NCI-H2107 treated with DMSO at 0.1 percent for 48 hours (cell line): ENCODE results near the gene TTI1.

Experiments used
- DNase-seq: peaks from one replicate; lab custom pipeline; 2025; ENCODE audit not compliant: unreplicated experiment; lab: John Stamatoyannopoulos, UW

The TTI1 gene

DNA sequence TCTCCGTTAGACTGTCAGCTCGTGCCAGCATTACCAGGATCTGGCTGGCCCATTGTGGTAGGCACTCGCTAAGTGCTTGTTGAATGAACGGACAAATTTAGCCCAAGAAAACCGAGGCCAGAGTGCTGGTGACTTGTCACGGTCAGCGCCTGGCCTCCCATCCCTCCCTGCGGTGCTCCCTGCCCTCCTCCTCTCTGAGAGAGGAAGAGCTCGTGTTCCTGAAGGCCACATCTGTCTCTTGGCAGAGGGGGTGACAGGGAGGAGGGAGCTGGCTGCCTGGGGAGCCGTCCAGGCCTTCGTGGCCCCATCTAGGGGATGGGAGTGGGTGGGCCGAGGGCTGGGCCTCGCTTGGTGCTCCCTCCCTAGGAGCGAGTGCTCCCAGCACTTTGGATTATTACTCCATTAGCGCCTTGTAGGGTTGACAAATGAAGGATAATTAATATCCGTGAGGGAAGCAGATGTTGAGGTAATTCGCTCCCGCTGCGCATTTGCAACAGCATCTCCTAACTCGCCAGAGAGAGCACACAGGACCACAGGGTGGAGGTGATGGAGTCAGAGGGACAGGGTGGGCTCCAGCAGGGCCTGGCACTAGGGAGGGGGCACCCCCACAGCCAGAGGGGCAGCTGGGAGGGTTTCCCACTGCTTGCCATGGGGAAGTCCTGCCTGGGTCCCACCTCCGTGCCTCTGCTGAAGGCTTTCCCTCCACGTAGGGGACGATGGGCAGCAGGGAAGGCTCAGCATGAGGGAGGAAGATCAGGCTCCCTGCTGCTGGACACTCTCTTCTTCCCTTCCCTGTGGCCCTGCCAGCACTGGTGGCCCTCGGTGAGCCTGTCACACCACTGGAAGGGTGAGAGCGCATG, 93.3 kb downstream of the TTI1 start:
- no peak for DNase-seq

DNA sequence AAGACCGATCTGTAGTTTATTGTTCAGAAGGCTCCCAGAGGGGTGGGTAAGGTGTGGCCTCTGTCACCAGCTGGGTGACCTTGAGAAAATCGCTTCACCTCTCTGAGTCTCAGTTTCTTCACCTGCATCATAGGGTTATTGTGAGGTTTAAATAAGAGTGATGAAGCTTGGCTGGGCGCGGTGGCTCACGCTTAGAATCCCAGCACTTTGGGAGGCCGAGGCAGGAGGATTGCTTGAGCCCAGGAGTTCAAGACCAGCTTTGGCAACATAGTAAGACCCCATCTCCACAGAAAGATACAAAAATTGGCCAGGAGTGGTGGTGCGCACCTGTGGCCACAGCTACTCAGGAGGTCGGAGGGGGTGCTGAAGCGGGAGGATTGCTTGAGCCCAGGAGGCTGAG, 94.3 kb downstream of the TTI1 start:
- no peak for DNase-seq

DNA sequence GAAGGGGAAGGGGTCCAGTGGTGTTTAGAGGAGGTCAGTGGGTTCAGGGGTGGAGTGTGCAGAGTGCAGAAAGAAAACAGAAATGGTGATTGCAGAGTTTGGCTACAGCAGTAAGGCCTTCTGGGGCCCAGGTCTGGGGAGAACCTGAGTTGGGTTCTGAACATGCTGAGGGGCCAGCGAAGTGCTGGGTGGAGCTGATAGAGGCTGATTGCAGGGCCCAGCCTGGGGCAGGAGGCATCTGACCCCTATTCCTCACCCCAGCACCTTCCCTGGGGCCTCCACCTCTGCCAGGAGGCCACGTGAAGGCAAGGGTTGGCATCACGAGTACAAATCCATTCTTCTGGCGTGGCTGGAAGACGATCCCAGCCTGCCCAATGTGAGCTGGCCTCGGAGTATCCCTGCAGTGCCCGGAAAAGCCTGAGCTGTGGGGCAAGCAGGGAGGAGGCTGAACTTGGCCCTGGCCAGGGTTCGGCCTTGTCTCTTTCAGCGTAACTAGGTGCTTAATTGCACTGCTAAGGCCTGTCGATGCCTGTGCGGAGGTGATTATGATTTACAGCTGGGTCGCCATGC, 95.0 kb downstream of the TTI1 start:
- DNase-seq, result no peak

DNA sequence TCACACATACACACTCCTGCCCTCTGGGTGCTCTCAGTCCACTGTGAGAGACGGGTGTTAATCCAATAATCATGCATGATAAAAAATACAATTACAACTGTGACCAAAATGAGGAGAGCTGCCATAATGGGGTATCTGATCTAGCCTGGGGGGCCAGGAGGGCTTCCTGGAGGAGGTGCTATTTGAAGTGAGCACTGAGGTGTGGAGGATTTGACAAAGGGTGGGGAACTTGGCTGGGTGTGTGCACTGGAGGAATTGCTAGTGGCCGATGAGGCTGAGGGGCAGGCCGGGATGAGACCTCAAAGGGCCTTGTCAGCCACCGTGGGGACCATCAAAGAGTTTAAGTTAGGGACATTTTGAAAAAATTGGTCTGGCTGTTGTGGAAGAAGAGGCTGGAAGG, 95.6 kb downstream of the TTI1 start:
- DNase-seq, result no peak

DNA sequence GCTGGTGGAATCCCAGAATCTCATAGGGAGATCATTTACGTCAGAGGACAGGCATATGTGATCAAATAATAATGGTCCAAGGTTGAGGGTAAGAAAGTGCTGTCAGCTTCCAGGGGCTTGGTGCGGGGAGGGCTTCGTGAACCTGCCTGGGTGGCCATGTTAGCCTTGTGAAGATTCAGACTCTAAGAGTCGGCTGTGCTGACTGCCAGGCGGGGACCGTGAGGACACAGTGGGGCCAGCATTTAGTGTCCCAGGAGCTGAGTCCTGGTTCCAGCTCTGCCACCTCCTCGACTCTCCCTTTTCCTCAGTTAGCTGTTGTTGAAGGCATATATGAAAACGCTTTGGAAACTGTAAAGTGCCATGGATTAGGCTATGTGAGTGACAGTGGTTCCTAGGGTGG, 96.8 kb downstream of the TTI1 start:
- DNase-seq, result no peak

DNA sequence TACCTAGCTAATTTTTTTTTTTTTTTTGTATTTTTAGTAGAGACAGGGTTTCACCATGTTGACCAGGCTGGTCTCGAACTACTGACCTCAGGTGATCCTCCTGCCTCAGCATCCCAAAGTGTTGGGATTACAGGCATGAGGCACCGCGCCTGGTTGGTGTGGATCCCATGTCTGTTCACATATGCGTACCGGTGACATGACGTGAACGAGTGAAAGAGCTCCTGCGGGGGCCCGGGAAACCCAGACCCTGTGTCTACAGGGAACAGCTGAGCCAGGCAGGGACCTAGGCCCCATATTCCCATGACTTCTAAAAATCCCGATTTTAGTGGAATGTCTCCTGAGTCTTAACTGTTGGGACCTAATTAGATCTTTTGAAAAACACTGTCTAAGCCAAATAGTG, 97.2 kb downstream of the TTI1 start:
- DNase-seq, result no peak

DNA sequence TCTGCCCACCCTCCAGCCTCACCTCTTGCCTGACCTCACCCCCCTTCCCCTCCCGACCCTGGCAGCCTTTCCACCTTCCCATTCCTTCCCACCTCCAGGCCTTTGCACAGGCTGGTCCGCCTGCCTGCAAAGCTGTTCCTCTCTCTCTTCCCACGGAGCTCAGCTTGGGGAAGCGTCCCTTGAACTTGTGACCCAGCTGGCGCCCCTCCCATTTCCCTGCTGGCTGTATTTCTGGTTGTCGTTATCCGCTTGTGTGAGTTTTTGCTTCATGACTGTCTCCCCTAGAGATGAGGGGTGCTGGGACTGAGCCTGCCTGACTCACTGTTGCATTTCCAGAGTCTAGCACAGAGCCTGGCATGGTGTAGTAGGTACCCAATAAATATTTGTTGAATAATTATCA, 97.8 kb downstream of the TTI1 start:
- DNase-seq, result no peak

DNA sequence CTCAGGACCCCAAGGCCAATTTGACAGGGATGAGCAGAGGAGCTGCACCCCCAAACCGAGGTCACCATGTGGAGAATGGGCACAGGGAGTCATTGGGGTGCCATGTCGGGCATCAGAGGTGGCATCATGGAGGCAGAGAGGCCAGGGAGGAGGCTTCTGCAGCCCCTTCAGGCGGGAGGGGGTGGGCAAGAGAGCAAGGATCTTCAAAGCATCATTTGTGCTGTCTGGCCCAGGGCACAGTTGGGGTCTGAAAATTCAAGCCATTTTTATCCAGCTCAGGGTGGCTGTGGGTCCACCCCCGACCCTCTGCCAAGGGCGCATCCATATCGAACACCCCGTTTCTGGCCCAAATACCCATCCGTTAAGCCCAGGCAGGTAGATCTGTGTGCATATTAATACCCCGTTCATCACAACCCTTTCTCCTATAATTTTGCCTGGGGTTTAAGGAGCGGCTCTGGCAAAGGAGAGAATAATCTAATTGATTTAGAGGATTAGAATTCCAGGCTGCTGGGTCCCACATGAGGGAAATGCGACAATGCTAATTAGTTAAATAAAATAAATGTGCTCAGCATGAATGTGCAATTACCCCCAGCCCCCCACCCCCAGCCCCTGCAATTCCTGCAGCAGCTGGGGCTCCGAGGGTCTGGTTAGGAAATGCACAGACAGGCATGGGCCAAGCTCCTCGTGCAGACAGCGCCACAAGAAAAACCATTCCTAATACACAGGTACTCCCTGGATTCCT, 98.5 kb downstream of the TTI1 start:
- no peak for DNase-seq

DNA sequence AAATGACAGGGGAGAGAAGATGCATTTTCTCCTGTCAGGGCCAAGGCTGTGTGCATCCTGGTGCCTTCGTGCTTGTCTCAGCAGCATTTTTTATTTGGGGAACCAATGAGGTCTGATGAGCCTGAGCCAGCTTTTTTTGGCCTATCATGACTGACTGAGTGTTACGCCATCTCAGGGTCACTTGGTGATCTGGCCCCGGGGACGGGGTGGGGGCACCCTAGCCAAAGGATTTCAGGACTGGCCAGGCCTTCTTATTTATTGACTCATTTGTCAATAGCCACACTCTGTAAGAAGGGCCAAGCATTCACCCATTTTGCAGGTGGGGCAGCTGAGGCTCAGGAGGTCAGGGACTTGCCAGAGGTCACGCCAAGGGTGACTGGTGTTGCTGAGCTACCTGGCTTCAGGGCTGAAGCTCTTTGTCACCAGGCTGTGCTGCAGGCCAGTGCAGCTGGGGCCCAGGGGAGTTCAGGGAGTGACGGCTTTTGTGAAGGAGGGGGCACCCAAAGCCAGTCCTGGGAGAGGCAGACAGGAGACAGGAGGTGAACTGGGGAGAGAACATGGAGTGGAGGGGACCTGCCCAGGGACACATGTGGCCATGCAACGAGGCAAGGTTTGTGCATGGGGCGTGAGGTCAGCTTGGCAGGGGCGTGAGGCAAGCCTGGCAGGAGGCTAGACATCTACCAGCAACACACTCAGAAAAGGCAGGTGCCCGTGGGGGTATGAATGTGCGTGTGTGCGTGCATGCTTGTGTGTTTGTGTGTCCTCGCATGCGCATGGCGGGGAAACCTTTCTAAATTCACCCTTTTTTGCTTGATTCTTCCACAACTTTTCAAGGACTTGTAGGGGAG, 99.2 kb downstream of the TTI1 start:
- DNase-seq, result no peak
